K562 (cell line): ENCODE data around the gene CRAT. TPM values are rescaled to one million over a fixed set of nuclear protein-coding genes. Genes with fewer than 3 reads are reported as not detected.
A peak's percentile ranks its signal among the peaks of the same experiment; 100 is the strongest.

Experiments
- ATAC-seq: fragments of 200-7000 bp; cut with Tn5 transposase; 3 replicates; pipeline ENCODE4 v1.9.1; 2020; ENCODE audit warnings: moderate library complexity
- Bru-seq: library from RNA; stranded (reverse); fragments of 400-500 nt; gene quantifications from one replicate; lab custom pipeline; 2021; lab: Mats Ljungman, UMichigan
- BruChase-seq, 2 experiments: library from RNA; stranded (reverse); fragments of 400-500 nt; gene quantifications; one replicate each; lab custom pipeline; 2021; lab: Mats Ljungman, UMichigan
- BruUV-seq: library from RNA; stranded (reverse); fragments of 400-500 nt; replicated peaks from 2 replicates; lab custom pipeline; 2021; lab: Mats Ljungman, UMichigan
- CTCF ChIA-PET: fragments of 300-600 bp; formaldehyde crosslinking; extraction: SDS; loops from one replicate; lab custom pipeline; 2021; ENCODE audit warnings: low intra/inter-chr PET ratio; lab: Yijun Ruan, JAX
- POLR2A ChIA-PET: fragments of 300-600, 350-650 bp; sonication (Branson Sonifier 250); formaldehyde crosslinking; extraction: SDS; loops from one replicate; lab custom pipeline; 2021; ENCODE audit warnings: antibody characterized with exemption, inconsistent platforms; lab: Yijun Ruan, JAX
- DNase-seq, 4 experiments: peaks; one replicate each; pipeline versions ENCODE4 v3.0.0 to v3.0.0-alpha.2; 2011 to 2018; ENCODE audit warnings: low spot score in 3 of 4, mixed read lengths in 3 of 4; ENCODE audit errors: extremely low read depth in 1 of 4
- FAIRE-seq: peaks from 2 replicates; lab custom pipeline; 2011; peaks lifted over from hg19 to GRCh38; lab: Jason Lieb, UNC
- H2AFZ ChIP-seq: 2 replicates; pipeline ENCODE4 v1.6.0; 2011; ENCODE audit warnings: low read depth, low read length, control low read depth, inconsistent platforms
- H3K27ac ChIP-seq: fragments of 200-600 bp; 3 replicates; pipeline ENCODE4 v1.8.0; 2011; ENCODE audit warnings: low read depth, mild to moderate bottlenecking, control low read depth, inconsistent platforms, low read length, moderate library complexity, mixed read lengths; ENCODE audit errors: extremely low read depth
- H3K27me3 ChIP-seq, 2 experiments: fragments of 300-600 bp in 1 of 2; 2 replicates in 1 of 2; 3 replicates in 1 of 2; pipeline versions ENCODE4 v1.6.0 to v1.8.0; 2011; ENCODE audit warnings: inconsistent platforms in 2 of 2, low read length in 2 of 2, mild to moderate bottlenecking in 1 of 2, mixed read lengths in 1 of 2, moderate library complexity in 1 of 2; ENCODE audit not compliant: control insufficient read depth in 2 of 2, insufficient read depth in 2 of 2
- H3K36me3 ChIP-seq: fragments of 300-600 bp; 3 replicates; pipeline ENCODE4 v1.8.0; 2011; ENCODE audit warnings: mild to moderate bottlenecking, low read length, inconsistent platforms; ENCODE audit not compliant: control insufficient read depth, insufficient read depth
- H3K4me1 ChIP-seq, 2 experiments: fragments of 200-600 bp in 1 of 2; replicated peaks in 1 of 2; 2 replicates in 1 of 2; 3 replicates in 1 of 2; pipeline versions ENCODE4 v1.5.1 to v1.8.0; 2011; ENCODE audit warnings: inconsistent platforms in 2 of 2, low read length in 2 of 2, mild to moderate bottlenecking in 1 of 2, mixed read lengths in 1 of 2, moderate library complexity in 1 of 2; ENCODE audit not compliant: control insufficient read depth in 2 of 2, insufficient read depth in 2 of 2
- H3K4me2 ChIP-seq: 2 replicates; pipeline ENCODE4 v1.6.1; 2011; ENCODE audit warnings: low read length, control low read depth, inconsistent platforms, mixed read lengths; ENCODE audit not compliant: insufficient read depth
- H3K4me3 ChIP-seq: fragments of 200-600 bp; sonication (generic), shearing (Covaris generic); 2 replicates; pipeline ENCODE4 v1.5.1; 2016; ENCODE audit warnings: control low read depth, inconsistent platforms
- H3K79me2 ChIP-seq: fragments of 200-600 bp; 3 replicates; pipeline ENCODE4 v1.8.0; 2011; ENCODE audit warnings: low read length, inconsistent platforms; ENCODE audit not compliant: control insufficient read depth, insufficient read depth
- H3K9ac ChIP-seq, 2 experiments: 2 replicates each; pipeline versions ENCODE4 v1.6.0 to v1.6.1; 2011; ENCODE audit warnings: low read depth in 2 of 2, low read length in 2 of 2, control low read depth in 1 of 2, inconsistent platforms in 1 of 2, mild to moderate bottlenecking in 1 of 2, mixed read lengths in 1 of 2; ENCODE audit not compliant: insufficient read depth in 1 of 2
- H3K9me1 ChIP-seq: one replicate; pipeline ENCODE4 v1.6.0; 2011; ENCODE audit warnings: inconsistent platforms, mild to moderate bottlenecking, low read length, moderate library complexity; ENCODE audit not compliant: control insufficient read depth, insufficient read depth
- H3K9me3 ChIP-seq: replicated peaks from 2 replicates; pipeline ENCODE4 v1.5.1; 2011; ENCODE audit warnings: low read depth, low read length, inconsistent platforms; ENCODE audit not compliant: control insufficient read depth, insufficient read depth
- H4K20me1 ChIP-seq: replicated peaks from 2 replicates; pipeline ENCODE4 v1.6.1; 2011; ENCODE audit warnings: low read length, inconsistent platforms, mixed read lengths; ENCODE audit not compliant: control insufficient read depth, insufficient read depth
- HEY1 ChIP-seq: fragments of 250-450 bp; sonication (Bioruptor Pico); IDR thresholded peaks from 2 replicates; pipeline ENCODE4 v1.5.0; 2020; ENCODE audit warnings: mild to moderate bottlenecking, moderate library complexity, borderline replicate concordance
- HMBOX1 ChIP-seq: sonication (generic); IDR thresholded peaks from 2 replicates; pipeline ENCODE4 v1.6.1; 2016
- JUND ChIP-seq, 2 experiments: IDR thresholded peaks; 2 replicates in 1 of 2; 3 replicates in 1 of 2; pipeline ENCODE4 v1.6.1; 2011; ENCODE audit warnings: borderline replicate concordance in 2 of 2, low read depth in 2 of 2, low read length in 2 of 2, improper control_type of control experiment in 1 of 2, missing biosample characterization in 1 of 2, missing genetic modification characterization in 1 of 2, missing genetic modification reagents in 1 of 2
- POLR2H ChIP-seq: IDR thresholded peaks from 2 replicates; pipeline ENCODE4 v1.6.1; 2016; ENCODE audit warnings: missing genetic modification characterization, low read depth, mild to moderate bottlenecking, control low read depth, missing compliant biosample characterization, moderate library complexity
- SLC30A9 ChIP-seq: fragments of 250-450 bp; sonication (Bioruptor Pico); IDR thresholded peaks from 2 replicates; pipeline ENCODE4 v1.8.0; 2022; ENCODE audit warnings: mild to moderate bottlenecking, moderate library complexity
- TARDBP ChIP-seq: fragments of 450-650 bp; IDR thresholded peaks from 2 replicates; pipeline ENCODE4 v1.6.1; 2016
- TEAD4 ChIP-seq, 2 experiments: sonication (generic) in 1 of 2; formaldehyde crosslinking in 1 of 2; IDR thresholded peaks; 2 replicates each; pipeline versions ENCODE4 v1.6.1 to v1.8.0; 2012 to 2022; ENCODE audit warnings: borderline replicate concordance in 1 of 2, inconsistent platforms in 1 of 2, low read length in 1 of 2, mild to moderate bottlenecking in 1 of 2, missing genetic modification reagents in 1 of 2
- THRB ChIP-seq: fragments of 450-650 bp; formaldehyde crosslinking; conservative IDR thresholded peaks from 2 replicates; pipeline ENCODE4 v1.4.0; 2022; ENCODE audit warnings: mild to moderate bottlenecking, missing genetic modification characterization
- VEZF1 ChIP-seq: fragments of 200-800 bp; sonication (Bioruptor generic); IDR thresholded peaks from 2 replicates; pipeline ENCODE4 v1.6.1; 2017; ENCODE audit warnings: missing genetic modification characterization, missing compliant biosample characterization
- ZNF184 ChIP-seq: sonication (generic); formaldehyde crosslinking; IDR thresholded peaks from 2 replicates; pipeline ENCODE4 v1.5.0; 2020; ENCODE audit warnings: missing genetic modification reagents
- WGBS: fragments of 100-300 bp; shearing (Covaris generic); methylation state at CpG from one replicate; pipeline ENCODE4 v1.1.6; 2016; ENCODE audit warnings: low coverage, mixed read lengths; ENCODE audit not compliant: insufficient coverage; ENCODE audit errors: missing lambda C conversion rate; 5-methylcytosine and 5-hydroxymethylcytosine counted together
- in situ Hi-C: fragments of 300-500 bp; cut with MboI; formaldehyde crosslinking; loops from 4 replicates; pipeline ENCODE4 v1.15.0; 2018; ENCODE audit warnings: inconsistent platforms, mixed read lengths
- intact Hi-C: fragments of 100-400 bp; cut with micrococcal nuclease; formaldehyde crosslinking; loops from 2 replicates; pipeline ENCODE4 v1.14.2; 2022
- long read RNA-seq, 3 experiments: library from polyadenylated mRNA in 2 of 3; library from RNA in 1 of 3; unstranded in 2 of 3; stranded (forward) in 1 of 3; transcript quantifications; one replicate each; pipeline ENCODE4 v2.0.0, GENCODE V29; 2019 to 2022
- polyA minus RNA-seq, 3 experiments: library from RNA; depleted of rRNA, polyadenylated mRNA; stranded (reverse); fragments of >200 nt; gene quantifications; 2 replicates each; pipeline ENCODE4 v1.2.3, GENCODE V29; 2011
- polyA plus RNA-seq, 8 experiments: library from polyadenylated mRNA; depleted of rRNA in 4 of 8; stranded (reverse) in 5 of 8; unstranded in 3 of 8; fragments of >200 nt; fragmentation: Nextera tagmentation in 2 of 8; fragmentation: Illumina TruSeq in 1 of 8; extraction: Ambion mirVana in 2 of 8; extraction: Trizol in 1 of 8; gene quantifications; 2 replicates each; pipeline versions ENCODE4 v1.2.1 to v1.2.3, GENCODE V29; 2011 to 2014; ENCODE audit warnings: inconsistent platforms in 1 of 8, missing spikeins in 1 of 8
- total RNA-seq, 7 experiments: library from RNA; depleted of rRNA in 6 of 7; stranded (reverse); fragments of >200 nt in 6 of 7; fragmentation: Illumina TruSeq in 2 of 7; extraction: Trizol in 2 of 7; gene quantifications; 2 replicates each; pipeline versions ENCODE4 v1.2.1 to v1.2.3, GENCODE V29; 2011 to 2021; ENCODE audit warnings: low replicate concordance in 1 of 7

The CRAT gene
- total RNA-seq (2011; cell fraction: chromatin; rRNA removed; ENCODE audit: low replicate concordance), result 9.6 and 13.0 TPM in 2 replicates
- total RNA-seq (2011; cell fraction: nucleolus; rRNA removed), result 6.7 and 10.3 TPM in 2 replicates
- 6.0 and 8.1 TPM in 2 replicates for total RNA-seq (2011; cell fraction: nucleoplasm; rRNA removed)
- 8.2 and 10.1 TPM in 2 replicates for total RNA-seq (2014; rRNA removed)
- total RNA-seq (2014; rRNA removed; fragmentation: Illumina TruSeq; extraction: Trizol), result 2.7 and 3.7 TPM in 2 replicates
- total RNA-seq (2015; rRNA removed; fragmentation: Illumina TruSeq; extraction: Trizol), result 4.7 and 4.8 TPM in 2 replicates
- 13.8 and 14.8 TPM in 2 replicates for total RNA-seq (2021)
- 5.4 and 9.6 TPM in 2 replicates for polyA plus RNA-seq (2011; rRNA removed)
- polyA plus RNA-seq (2011; cell fraction: cytosol; rRNA removed), result 8.6 and 11.9 TPM in 2 replicates
- polyA plus RNA-seq (2011; cell fraction: nucleus; rRNA removed), result 12.2 and 15.8 TPM in 2 replicates
- 10.9 and 22.6 TPM in 2 replicates for polyA plus RNA-seq (2012)
- 7.4 and 11.7 TPM in 2 replicates for polyA plus RNA-seq (2014; fragmentation: Illumina TruSeq; extraction: Trizol)
- polyA plus RNA-seq (2014; fragmentation: Nextera tagmentation; extraction: Ambion mirVana), result under 1 TPM; 0.20 to 0.67 TPM
- polyA plus RNA-seq (2014; rRNA removed), result 6.2 and 6.3 TPM in 2 replicates
- 5.0 and 5.1 TPM in 2 replicates for polyA minus RNA-seq (2011; rRNA and poly(A)+ RNA removed)
- 7.5 and 12.5 TPM in 2 replicates for polyA minus RNA-seq (2011; cell fraction: cytosol; rRNA and poly(A)+ RNA removed)
- 2.2 and 4.3 TPM in 2 replicates for polyA minus RNA-seq (2011; cell fraction: nucleus; rRNA and poly(A)+ RNA removed)
- Bru-seq, nascent RNA, result percentile 50 among the genes with signal in this experiment
- percentile 40 among the genes with signal in this experiment for BruChase-seq, experiment 1, labeled RNA remaining after a 2-hour chase
- BruChase-seq, experiment 2, labeled RNA remaining after a 6-hour chase, result percentile 38 among the genes with signal in this experiment
- long read RNA-seq, experiment 1, partial matches to known transcripts, result 20 of 32 reads
- long read RNA-seq, experiment 1, other reads (novel, unspliced or antisense), result 9 of 32 reads
- long read RNA-seq, experiment 2, transcript CRAT-201 (14 exons, 2,763 nt), result major isoform, 7 of 19 reads
- long read RNA-seq, experiment 2, partial matches to known transcripts, result 3 of 19 reads
- long read RNA-seq, experiment 2, other reads (novel, unspliced or antisense), result 6 of 19 reads
- long read RNA-seq, experiment 3, partial matches to known transcripts, result 0 of 5 reads
- long read RNA-seq, experiment 3, other reads (novel, unspliced or antisense), result 0 of 5 reads

- H3K9me3 ChIP-seq, result no peaks in the 10 kb centered on the region
- H3K9me1 ChIP-seq, result no peaks in the 10 kb centered on the region
- FAIRE-seq, result peak; percentile 90
- H4K20me1 ChIP-seq, result peaks cover 3% of the 10 kb centered on the region; the same call in 1 of the 2 replicates
- peak within 1 kb of the TSS; percentile 99 for H2AFZ ChIP-seq
- BruUV-seq, result no TSS peak
- peak; percentile 92 for ATAC-seq
- in situ Hi-C loops (no loop called here), intact Hi-C loops (loop anchor here (5.0 kb wide), 1 partner anchor 84 kb away; the partner anchor contains the start of gene SH3GLB2)
- under 1% methylated on average over 45 of the region's 77 CpGs for WGBS
- H3K9ac ChIP-seq, result peak within 1 kb of the TSS; percentile 94 to 100
- ChIA-PET CTCF (no interaction called here), POLR2A (interaction anchor here (0.9 to 5.3 kb wide), 3 partner anchors 9 to 31 kb away, joined by 3 to 35 read pairs (median 3); no protein-coding TSS in a partner anchor)
- H3K4me2 ChIP-seq, result peak within 1 kb of the TSS; percentile 100
- peaks cover 48% of the 10 kb centered on the region for H3K79me2 ChIP-seq
- peaks cover 3% of the 10 kb centered on the region; the same call in 1 of the 3 replicates for H3K36me3 ChIP-seq
- H3K27me3 ChIP-seq, result no peaks in the 10 kb centered on the region
- peaks cover 23 to 53% of the 10 kb centered on the region in 2 experiments for H3K4me1 ChIP-seq
- H3K4me3 ChIP-seq, result peak within 1 kb of the TSS; percentile 100
- peak within 1 kb of the TSS; percentile 100 for H3K27ac ChIP-seq
- DNase-seq, result peak; percentile 96 to 100 (median 99)
- 0 out of 2 replicates have a peak, but pooled peaks have one; percentile 49 for TF ChIP-seq TARDBP
- TF ChIP-seq VEZF1 (CRISPR knock-in tag), result peak; percentile 78; the same call in 1 of the 2 replicates
- TF ChIP-seq TEAD4 (IDR thresholded peaks at IDR 0.05; ENCODE audit: low read length), result peak; percentile 50; the same call in 1 of the 2 replicates
- TF ChIP-seq TEAD4 (CRISPR knock-in tag; IDR thresholded peaks at IDR 0.05; ENCODE audit: borderline replicate concordance), result no peak
- TF ChIP-seq JUND (IDR thresholded peaks at IDR 0.05; ENCODE audit: borderline replicate concordance, low read depth, low read length), result no peak
- peak; percentile 58; the same call in 1 of the 3 replicates for TF ChIP-seq JUND (tag; IDR thresholded peaks at IDR 0.05; ENCODE audit: borderline replicate concordance, low read depth, low read length)
- TF ChIP-seq HMBOX1, result no peak
- peak; percentile 84 for TF ChIP-seq ZNF184 (CRISPR knock-in tag)
- TF ChIP-seq SLC30A9, result no peak
- TF ChIP-seq THRB (CRISPR knock-in tag), result peak; percentile 80; the same call in 1 of the 2 replicates
- TF ChIP-seq HEY1, result no peak
- peak; percentile 96 for TF ChIP-seq POLR2H (tag)
These were observed at the start of gene CRAT, which contains the start of gene PTPA for GRCh38 chr9:129110740-129111527. CRAT (minus strand) TSS chr9:129110793; CDS start chr9:129110509, 284 bp downstream. PTPA (plus strand) TSS chr9:129111415; CDS start chr9:129111601, 186 bp downstream.
